ENCODE results near the gene GABRG3. TPM values are rescaled to one million over a fixed set of nuclear protein-coding genes. Genes with fewer than 3 reads are reported as not detected.

The GABRG3 gene
- total RNA-seq, 1 donor from 2014 or later = under 0.01 TPM

DNA sequence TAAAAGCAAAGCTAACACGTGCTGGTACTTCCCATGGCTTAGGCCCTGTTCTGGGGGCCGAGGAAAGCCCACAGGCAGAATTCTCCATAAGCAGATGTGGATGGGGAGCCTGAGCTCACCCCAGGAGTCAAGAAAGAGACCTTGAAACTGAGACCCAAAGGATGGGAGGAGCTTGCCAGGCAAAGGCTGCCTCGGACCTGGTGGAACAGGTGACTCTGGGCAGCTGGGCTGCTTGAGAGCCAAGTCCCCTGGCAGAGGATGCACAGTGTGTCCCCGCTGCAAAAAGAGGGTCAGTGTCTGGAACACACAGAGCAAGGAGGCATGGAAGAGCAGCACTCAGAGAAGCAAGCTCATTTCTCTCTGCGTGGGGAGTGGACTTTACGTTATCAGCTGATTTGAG is 528.7 kb downstream of the GABRG3 start:
- Histone ChIP-seq H3K27ac (ENCODE audit: low read depth, low read length) (no peak overlapping the region), H3K27me3 (ENCODE audit: control insufficient read depth in 3 of 3, insufficient read depth in 3 of 3, low read length in 3 of 3) (no peaks in the 10 kb centered on the region), H3K4me3 (ENCODE audit: low read length in 3 of 3) (no peak overlapping the region), H3K9ac (ENCODE audit: low read depth in 1 of 3, low read length in 3 of 3) (no peak overlapping the region), H3K9me3 (ENCODE audit: control insufficient read depth in 3 of 3, low read length in 3 of 3) (no peaks in the 10 kb centered on the region), H3K4me1 (ENCODE audit: control insufficient read depth in 3 of 3, insufficient read depth in 3 of 3, low read length in 3 of 3) (no peaks in the 10 kb centered on the region), H3K36me3 (ENCODE audit: control insufficient read depth in 3 of 3, insufficient read depth in 3 of 3, low read length in 3 of 3) (no peaks in the 10 kb centered on the region)

DNA sequence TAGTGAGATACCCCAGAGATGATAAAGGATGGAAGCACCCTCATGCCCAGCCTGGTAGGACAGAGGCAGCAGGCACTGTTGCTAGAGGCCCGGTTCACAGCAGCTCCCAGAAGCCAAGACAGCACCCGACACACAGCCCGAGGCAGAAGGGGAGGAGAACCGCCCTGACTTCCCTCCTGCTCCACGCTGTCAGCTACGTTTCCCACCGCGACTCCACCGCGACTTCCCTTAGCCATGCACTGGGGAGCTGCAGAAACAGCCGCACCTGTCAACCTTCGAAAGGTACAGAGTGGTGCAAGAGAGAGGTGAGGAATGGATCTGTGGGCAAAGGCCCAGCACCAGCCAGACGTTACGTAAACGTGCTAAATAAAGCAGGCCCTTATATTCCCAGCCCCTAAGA is 529.2 kb downstream of the GABRG3 start:
- H3K27me3 ChIP-seq (ENCODE audit: control insufficient read depth in 3 of 3, insufficient read depth in 3 of 3, low read length in 3 of 3) = no peaks in the 10 kb centered on the region
- no peak overlapping the region for H3K27ac ChIP-seq (ENCODE audit: low read depth, low read length)
- no peak overlapping the region for H3K4me3 ChIP-seq (ENCODE audit: low read length in 3 of 3)
- H3K36me3 ChIP-seq (ENCODE audit: control insufficient read depth in 3 of 3, insufficient read depth in 3 of 3, low read length in 3 of 3) = no peaks in the 10 kb centered on the region
- H3K9me3 ChIP-seq (ENCODE audit: control insufficient read depth in 3 of 3, low read length in 3 of 3) = no peaks in the 10 kb centered on the region
- H3K4me1 ChIP-seq (ENCODE audit: control insufficient read depth in 3 of 3, insufficient read depth in 3 of 3, low read length in 3 of 3) = no peaks in the 10 kb centered on the region
- H3K9ac ChIP-seq (ENCODE audit: low read depth in 1 of 3, low read length in 3 of 3) = no peak overlapping the region

DNA sequence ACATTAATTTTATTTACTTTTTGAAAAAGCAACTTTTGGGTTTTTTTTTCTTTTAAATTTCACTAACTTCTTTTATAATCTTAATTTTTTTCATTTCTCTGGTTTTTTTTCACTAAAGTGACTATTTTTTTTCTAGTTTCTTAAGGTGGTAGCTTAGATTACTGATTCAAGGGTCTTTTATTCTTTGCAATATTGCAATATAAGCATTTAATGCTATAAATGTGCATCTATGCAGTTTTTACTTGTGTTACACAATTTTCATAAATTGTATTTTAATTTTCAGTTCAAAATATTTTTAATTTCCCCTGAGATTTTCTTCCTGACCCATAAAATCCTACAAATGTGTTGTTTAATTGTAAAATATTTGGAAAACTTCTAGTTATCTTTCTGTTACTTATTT is 535.8 kb downstream of the GABRG3 start:
- Histone ChIP-seq H3K9me3 (ENCODE audit: control insufficient read depth in 3 of 3, low read length in 3 of 3) (peaks cover 0 to 4% (median 3%) of the 10 kb centered on the region in 3 donors), H3K36me3 (ENCODE audit: control insufficient read depth in 3 of 3, insufficient read depth in 3 of 3, low read length in 3 of 3) (no peaks in the 10 kb centered on the region), H3K27ac (ENCODE audit: low read depth, low read length) (no peak overlapping the region), H3K9ac (ENCODE audit: low read depth in 1 of 3, low read length in 3 of 3) (no peak overlapping the region), H3K4me1 (ENCODE audit: control insufficient read depth in 3 of 3, insufficient read depth in 3 of 3, low read length in 3 of 3) (no peaks in the 10 kb centered on the region), H3K27me3 (ENCODE audit: control insufficient read depth in 3 of 3, insufficient read depth in 3 of 3, low read length in 3 of 3) (no peaks in the 10 kb centered on the region), H3K4me3 (ENCODE audit: low read length in 3 of 3) (no peak overlapping the region)

DNA sequence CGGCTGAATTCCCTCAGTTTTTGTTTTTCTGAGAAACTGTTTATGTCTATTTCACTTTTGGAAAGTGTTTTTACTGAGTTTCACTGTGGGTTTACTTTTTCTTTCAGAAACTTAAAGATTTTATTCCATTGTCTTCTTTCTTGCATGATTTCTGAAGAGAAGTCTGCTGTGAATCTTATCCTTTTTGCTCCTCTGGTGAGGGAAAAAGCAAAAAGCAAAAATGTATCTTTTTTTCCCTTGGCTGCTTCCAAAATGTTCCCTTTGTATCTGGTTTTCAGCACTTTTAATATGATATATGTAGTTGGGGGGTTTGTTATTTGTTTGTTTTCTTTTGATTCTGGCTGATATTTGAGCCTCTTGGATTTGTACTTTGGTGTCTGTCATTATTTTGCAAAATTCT is 538.0 kb downstream of the GABRG3 start:
- Histone ChIP-seq H3K27ac (ENCODE audit: low read depth, low read length) (no peak overlapping the region), H3K27me3 (ENCODE audit: control insufficient read depth in 3 of 3, insufficient read depth in 3 of 3, low read length in 3 of 3) (no peaks in the 10 kb centered on the region), H3K9ac (ENCODE audit: low read depth in 1 of 3, low read length in 3 of 3) (no peak overlapping the region), H3K4me1 (ENCODE audit: control insufficient read depth in 3 of 3, insufficient read depth in 3 of 3, low read length in 3 of 3) (no peaks in the 10 kb centered on the region), H3K9me3 (ENCODE audit: control insufficient read depth in 3 of 3, low read length in 3 of 3) (peaks cover 0 to 4% (median 3%) of the 10 kb centered on the region in 3 donors), H3K36me3 (ENCODE audit: control insufficient read depth in 3 of 3, insufficient read depth in 3 of 3, low read length in 3 of 3) (no peaks in the 10 kb centered on the region), H3K4me3 (ENCODE audit: low read length in 3 of 3) (no peak overlapping the region)

DNA sequence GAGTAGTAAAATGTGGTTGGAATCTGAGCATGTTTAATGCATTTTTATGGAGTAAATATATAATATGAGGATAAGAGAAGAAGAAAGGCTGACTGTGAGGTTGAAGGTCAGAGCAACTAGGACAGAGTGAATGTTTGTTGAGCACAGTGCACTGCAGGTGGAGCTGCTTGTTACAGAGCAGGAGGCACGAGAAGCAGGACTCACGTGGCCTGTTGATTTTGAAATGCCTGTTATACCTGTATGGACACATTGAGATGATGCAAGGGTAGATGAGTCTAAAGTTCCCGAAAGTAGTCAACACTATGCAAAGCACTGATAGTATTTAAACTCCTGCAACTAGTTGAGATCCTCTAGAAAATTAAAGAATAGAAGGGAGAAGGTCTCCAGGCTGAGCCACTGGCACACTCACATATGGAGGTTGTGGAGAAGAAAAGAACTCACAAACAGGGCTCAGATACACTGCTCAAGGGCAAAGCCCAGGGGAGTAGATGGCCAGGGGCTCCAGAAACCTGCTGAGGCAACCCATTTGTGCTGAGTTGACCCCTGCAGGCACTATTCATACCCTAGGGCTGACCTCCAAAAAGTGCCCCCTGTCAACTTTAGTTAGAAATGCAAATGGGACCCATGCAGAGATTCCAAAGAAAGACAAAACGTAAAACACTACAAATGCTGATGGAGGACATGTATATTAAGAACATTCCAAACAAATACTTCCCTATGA is 541.5 kb downstream of the GABRG3 start:
- Histone ChIP-seq H3K27me3 (ENCODE audit: control insufficient read depth in 3 of 3, insufficient read depth in 3 of 3, low read length in 3 of 3) (no peaks in the 10 kb centered on the region), H3K4me3 (ENCODE audit: low read length in 3 of 3) (no peak overlapping the region), H3K4me1 (ENCODE audit: control insufficient read depth in 3 of 3, insufficient read depth in 3 of 3, low read length in 3 of 3) (no peaks in the 10 kb centered on the region), H3K36me3 (ENCODE audit: control insufficient read depth in 3 of 3, insufficient read depth in 3 of 3, low read length in 3 of 3) (no peaks in the 10 kb centered on the region), H3K9ac (ENCODE audit: low read depth in 1 of 3, low read length in 3 of 3) (no peak overlapping the region), H3K9me3 (ENCODE audit: control insufficient read depth in 3 of 3, low read length in 3 of 3) (peaks cover 0 to 4% (median 3%) of the 10 kb centered on the region in 3 donors), H3K27ac (ENCODE audit: low read depth, low read length) (no peak overlapping the region)

DNA sequence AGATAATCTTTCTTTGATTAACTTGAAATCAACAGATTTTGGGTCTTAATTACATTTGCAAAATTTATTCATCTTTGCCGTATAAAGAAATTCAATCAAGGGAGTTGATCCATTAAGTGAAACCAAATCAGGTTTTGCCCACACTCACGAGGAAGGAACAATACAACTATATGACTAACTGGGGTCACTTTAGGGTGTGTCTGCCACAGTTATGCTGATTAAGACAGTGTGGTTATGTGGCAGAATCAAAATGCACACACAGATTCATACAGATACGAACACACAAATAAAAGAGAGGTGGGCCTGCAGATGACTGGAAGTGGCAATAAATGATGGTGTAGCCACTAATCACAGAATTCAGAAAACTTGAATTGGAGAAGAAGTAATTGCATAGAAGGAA is 543.5 kb downstream of the GABRG3 start:
- no peaks in the 10 kb centered on the region for H3K27me3 ChIP-seq (ENCODE audit: control insufficient read depth in 3 of 3, insufficient read depth in 3 of 3, low read length in 3 of 3)

DNA sequence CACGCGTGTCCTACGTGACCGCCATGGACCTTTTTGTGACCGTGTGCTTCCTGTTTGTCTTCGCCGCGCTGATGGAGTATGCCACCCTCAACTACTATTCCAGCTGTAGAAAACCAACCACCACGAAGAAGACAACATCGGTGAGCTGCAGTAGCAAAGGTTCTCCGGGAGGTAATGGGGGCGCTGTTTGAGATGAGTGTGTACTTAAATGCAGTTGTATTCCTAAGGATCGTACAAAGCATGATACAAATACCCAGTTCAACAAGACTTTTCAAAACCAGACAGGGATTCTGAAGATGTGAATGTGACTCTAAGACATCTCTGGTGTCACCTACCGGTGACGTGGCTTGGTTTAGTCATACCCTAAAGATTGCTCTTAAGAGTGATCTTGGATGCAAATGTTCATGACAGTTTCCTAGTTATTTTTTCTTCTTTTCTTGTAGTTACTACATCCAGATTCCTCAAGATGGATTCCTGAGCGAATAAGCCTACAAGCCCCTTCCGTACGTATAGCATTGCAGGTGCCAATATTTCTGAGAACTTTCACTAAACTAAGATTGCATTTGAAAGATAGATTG is 556.6 kb downstream of the GABRG3 start:
- Histone ChIP-seq H3K9ac (ENCODE audit: low read depth in 1 of 3, low read length in 3 of 3) (no peak overlapping the region), H3K9me3 (ENCODE audit: control insufficient read depth in 3 of 3, low read length in 3 of 3) (peaks cover 0 to 5% (median 0%) of the 10 kb centered on the region in 3 donors), H3K36me3 (ENCODE audit: control insufficient read depth in 3 of 3, insufficient read depth in 3 of 3, low read length in 3 of 3) (no peaks in the 10 kb centered on the region), H3K27ac (ENCODE audit: low read depth, low read length) (no peak overlapping the region), H3K4me1 (ENCODE audit: control insufficient read depth in 3 of 3, insufficient read depth in 3 of 3, low read length in 3 of 3) (no peaks in the 10 kb centered on the region), H3K4me3 (ENCODE audit: low read length in 3 of 3) (no peak overlapping the region), H3K27me3 (ENCODE audit: control insufficient read depth in 3 of 3, insufficient read depth in 3 of 3, low read length in 3 of 3) (no peaks in the 10 kb centered on the region)

More for the DNA sequence above, 543.5 kb downstream of the GABRG3 start:
- H3K4me3 ChIP-seq (ENCODE audit: low read length in 3 of 3) = no peak overlapping the region
- H3K27ac ChIP-seq (ENCODE audit: low read depth, low read length) = no peak overlapping the region
- H3K4me1 ChIP-seq (ENCODE audit: control insufficient read depth in 3 of 3, insufficient read depth in 3 of 3, low read length in 3 of 3) = no peaks in the 10 kb centered on the region
- H3K9ac ChIP-seq (ENCODE audit: low read depth in 1 of 3, low read length in 3 of 3) = no peak overlapping the region
- no peaks in the 10 kb centered on the region for H3K36me3 ChIP-seq (ENCODE audit: control insufficient read depth in 3 of 3, insufficient read depth in 3 of 3, low read length in 3 of 3)
- H3K9me3 ChIP-seq (ENCODE audit: control insufficient read depth in 3 of 3, low read length in 3 of 3) = peaks cover 0 to 4% (median 3%) of the 10 kb centered on the region in 3 donors

DNA sequence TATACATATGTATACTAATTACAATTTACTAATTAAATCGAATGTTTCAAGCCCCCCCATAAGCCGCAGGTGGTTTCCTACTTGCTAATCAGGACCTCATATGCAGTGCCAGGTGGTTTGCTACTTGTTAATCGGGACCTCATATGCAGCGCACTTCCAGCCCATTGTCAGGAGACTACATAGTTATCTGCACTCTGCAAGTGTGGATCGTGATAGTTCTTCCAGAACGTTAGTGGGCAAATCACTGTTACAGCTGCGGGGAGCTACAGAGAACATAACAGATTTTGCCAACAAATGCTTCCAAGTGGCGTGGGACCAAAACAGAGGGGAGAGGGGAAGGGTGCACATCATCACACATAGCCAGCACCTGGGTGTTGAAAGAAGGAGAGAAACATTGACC is 558.4 kb downstream of the GABRG3 start:
- H3K9ac ChIP-seq (ENCODE audit: low read depth in 1 of 3, low read length in 3 of 3) = no peak overlapping the region
- H3K4me1 ChIP-seq (ENCODE audit: control insufficient read depth in 3 of 3, insufficient read depth in 3 of 3, low read length in 3 of 3) = no peaks in the 10 kb centered on the region
- H3K27ac ChIP-seq (ENCODE audit: low read depth, low read length) = no peak overlapping the region
- no peak overlapping the region for H3K4me3 ChIP-seq (ENCODE audit: low read length in 3 of 3)
- H3K36me3 ChIP-seq (ENCODE audit: control insufficient read depth in 3 of 3, insufficient read depth in 3 of 3, low read length in 3 of 3) = no peaks in the 10 kb centered on the region
- no peaks in the 10 kb centered on the region for H3K27me3 ChIP-seq (ENCODE audit: control insufficient read depth in 3 of 3, insufficient read depth in 3 of 3, low read length in 3 of 3)
- H3K9me3 ChIP-seq (ENCODE audit: control insufficient read depth in 3 of 3, low read length in 3 of 3) = peaks cover 0 to 5% (median 0%) of the 10 kb centered on the region in 3 donors

DNA sequence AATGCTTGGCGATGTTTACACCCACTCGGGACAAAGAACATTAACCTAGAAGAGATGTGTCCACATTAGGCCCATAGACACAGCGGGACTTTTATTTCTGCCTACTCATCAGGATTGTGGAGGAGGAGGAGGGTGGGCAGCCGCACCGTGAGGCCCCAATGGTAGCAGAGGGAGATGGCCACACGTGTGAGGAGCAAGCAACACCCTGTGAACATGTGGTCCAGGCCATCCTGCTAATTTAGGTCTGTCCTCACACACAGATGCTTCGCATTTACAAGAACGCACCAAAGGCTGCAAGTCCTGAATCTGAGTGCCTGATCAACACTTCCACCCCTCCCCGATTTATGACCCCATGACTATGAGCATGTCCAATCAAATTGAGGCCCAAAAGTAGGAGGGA is 560.0 kb downstream of the GABRG3 start:
- Histone ChIP-seq H3K27ac (ENCODE audit: low read depth, low read length) (no peak overlapping the region), H3K9me3 (ENCODE audit: control insufficient read depth in 3 of 3, low read length in 3 of 3) (peaks cover 0 to 5% (median 0%) of the 10 kb centered on the region in 3 donors), H3K4me1 (ENCODE audit: control insufficient read depth in 3 of 3, insufficient read depth in 3 of 3, low read length in 3 of 3) (no peaks in the 10 kb centered on the region)

DNA sequence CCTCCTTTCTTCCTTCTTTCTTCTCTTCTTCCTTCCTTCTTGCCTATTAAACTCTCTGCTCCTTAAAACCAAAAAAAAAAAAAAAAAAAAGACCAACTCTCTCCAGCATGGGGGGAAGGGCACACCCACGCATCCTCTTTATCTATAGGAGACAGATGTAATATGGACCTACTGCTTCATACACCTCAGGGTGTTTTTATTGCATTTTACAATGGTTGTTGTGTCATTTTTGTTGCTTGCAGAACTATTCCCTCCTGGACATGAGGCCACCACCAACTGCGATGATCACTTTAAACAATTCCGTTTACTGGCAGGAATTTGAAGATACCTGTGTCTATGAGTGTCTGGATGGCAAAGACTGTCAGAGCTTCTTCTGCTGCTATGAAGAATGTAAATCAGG is 561.4 kb downstream of the GABRG3 start:
- no peaks in the 10 kb centered on the region for H3K4me1 ChIP-seq (ENCODE audit: control insufficient read depth in 3 of 3, insufficient read depth in 3 of 3, low read length in 3 of 3)
- H3K9ac ChIP-seq (ENCODE audit: low read depth in 1 of 3, low read length in 3 of 3) = no peak overlapping the region
- H3K36me3 ChIP-seq (ENCODE audit: control insufficient read depth in 3 of 3, insufficient read depth in 3 of 3, low read length in 3 of 3) = no peaks in the 10 kb centered on the region
- H3K27ac ChIP-seq (ENCODE audit: low read depth, low read length) = no peak overlapping the region
- H3K9me3 ChIP-seq (ENCODE audit: control insufficient read depth in 3 of 3, low read length in 3 of 3) = peaks cover 0 to 2% (median 0%) of the 10 kb centered on the region in 3 donors
- H3K27me3 ChIP-seq (ENCODE audit: control insufficient read depth in 3 of 3, insufficient read depth in 3 of 3, low read length in 3 of 3) = no peaks in the 10 kb centered on the region
- H3K4me3 ChIP-seq (ENCODE audit: low read length in 3 of 3) = no peak overlapping the region

More for the DNA sequence above, 560.0 kb downstream of the GABRG3 start:
- no peak overlapping the region for H3K9ac ChIP-seq (ENCODE audit: low read depth in 1 of 3, low read length in 3 of 3)
- H3K27me3 ChIP-seq (ENCODE audit: control insufficient read depth in 3 of 3, insufficient read depth in 3 of 3, low read length in 3 of 3) = no peaks in the 10 kb centered on the region
- H3K36me3 ChIP-seq (ENCODE audit: control insufficient read depth in 3 of 3, insufficient read depth in 3 of 3, low read length in 3 of 3) = no peaks in the 10 kb centered on the region
- H3K4me3 ChIP-seq (ENCODE audit: low read length in 3 of 3) = no peak overlapping the region

All from skeletal muscle tissue (tissue), 4 donors.